ENCODE results near the gene FRS3.
"Not testable (repeated sequence)": the region's sequence is repeated elsewhere in the genome, so short reads cannot be mapped to it uniquely, and the experiment has no call there.

Gene FRS3

GRCh38 chr6:41815587-41815986 is 35.9 kb upstream of the FRS3 start:
- no peak for TF ChIP-seq POU2F2 (IDR thresholded peaks at IDR 0.05; ENCODE audit: low read depth, low read length)

GRCh38 chr6:41814629-41815028 is 34.9 kb upstream of the FRS3 start:
- TF ChIP-seq TAF1 (IDR thresholded peaks at IDR 0.05; ENCODE audit: low read depth, low read length) (no peak), POLR2A (IDR thresholded peaks at IDR 0.05; ENCODE audit: low read depth, low read length) (no peak), SPI1 (IDR thresholded peaks at IDR 0.05; ENCODE audit: low read depth, low read length) (no peak), POLR2AphosphoS5 (IDR thresholded peaks at IDR 0.05; ENCODE audit: low read depth, low read length) (no peak), PAX5 (IDR thresholded peaks at IDR 0.05; ENCODE audit: insufficient read depth, low read length, severe bottlenecking) (no peak), POU2F2 (IDR thresholded peaks at IDR 0.05; ENCODE audit: low read depth, low read length) (no peak)
- DNase-seq (ENCODE audit: insufficient read length, low spot score) = no peak
- FAIRE-seq = no peak

More at GRCh38 chr6:41815587-41815986, 35.9 kb upstream of the FRS3 start:
- DNase-seq (ENCODE audit: insufficient read length, low spot score) (no peak), FAIRE-seq (peak; percentile 68)

GRCh38 chr6:41813956-41814355 is 34.3 kb upstream of the FRS3 start:
- TF ChIP-seq TAF1 (IDR thresholded peaks at IDR 0.05; ENCODE audit: low read depth, low read length) = no peak
- no peak for TF ChIP-seq PAX5 (IDR thresholded peaks at IDR 0.05; ENCODE audit: insufficient read depth, low read length, severe bottlenecking)
- DNase-seq (ENCODE audit: insufficient read length, low spot score) = no peak
- FAIRE-seq = no peak

GRCh38 chr6:41813469-41813868 is 33.8 kb upstream of the FRS3 start:
- TF ChIP-seq POLR2AphosphoS5 (IDR thresholded peaks at IDR 0.05; ENCODE audit: low read depth, low read length) (no peak), TAF1 (IDR thresholded peaks at IDR 0.05; ENCODE audit: low read depth, low read length) (no peak)
- no peak for FAIRE-seq

GRCh38 chr6:41811946-41812345 is 32.2 kb upstream of the FRS3 start:
- FAIRE-seq; DNase-seq (ENCODE audit: insufficient read length, low spot score): not testable (repeated sequence)

More at GRCh38 chr6:41813469-41813868, 33.8 kb upstream of the FRS3 start:
- no peak for DNase-seq (ENCODE audit: insufficient read length, low spot score)

DNA sequence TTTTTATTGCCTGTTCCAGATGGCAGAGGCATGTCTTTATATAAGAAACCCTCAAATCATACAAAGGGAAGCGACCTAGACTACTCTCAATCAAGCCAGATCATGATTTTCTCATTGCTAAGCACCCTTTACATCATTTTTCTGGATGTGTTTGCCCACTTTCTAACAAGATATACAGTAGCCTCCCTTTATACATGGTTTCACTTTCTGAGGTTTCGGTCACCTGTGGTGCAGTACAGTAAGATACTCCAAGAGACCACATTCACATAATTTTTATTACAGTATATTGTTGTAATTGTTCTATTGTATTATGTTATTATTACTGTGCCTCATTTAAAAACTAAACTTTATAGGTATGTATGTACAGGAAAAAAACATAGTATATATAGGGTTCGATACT is 31.4 kb upstream of the FRS3 start:
- TF ChIP-seq SPI1 (IDR thresholded peaks at IDR 0.05; ENCODE audit: low read depth, low read length) (no peak), POU2F2 (IDR thresholded peaks at IDR 0.05; ENCODE audit: low read depth, low read length) (no peak), POLR2AphosphoS5 (IDR thresholded peaks at IDR 0.05; ENCODE audit: low read depth, low read length) (no peak)
- DNase-seq (ENCODE audit: insufficient read length, low spot score) (no peak), FAIRE-seq (no peak)

- no peak for DNase-seq (ENCODE audit: insufficient read length, low spot score)
- no peak for FAIRE-seq
- TF ChIP-seq POLR2AphosphoS5 (IDR thresholded peaks at IDR 0.05; ENCODE audit: low read depth, low read length) (no peak), TAF1 (IDR thresholded peaks at IDR 0.05; ENCODE audit: low read depth, low read length) (no peak), POLR2A (IDR thresholded peaks at IDR 0.05; ENCODE audit: low read depth, low read length) (no peak), SPI1 (IDR thresholded peaks at IDR 0.05; ENCODE audit: low read depth, low read length) (no peak), POU2F2 (IDR thresholded peaks at IDR 0.05; ENCODE audit: low read depth, low read length) (no peak), PAX5 (IDR thresholded peaks at IDR 0.05; ENCODE audit: insufficient read depth, low read length, severe bottlenecking) (no peak)
Observed at GRCh38 chr6:41805830-41806774, 26.4 kb upstream of the FRS3 start.

- FAIRE-seq (peak; percentile 40), DNase-seq (ENCODE audit: insufficient read length, low spot score) (no peak)
- TF ChIP-seq POLR2A (IDR thresholded peaks at IDR 0.05; ENCODE audit: low read depth, low read length) (no peak), SPI1 (IDR thresholded peaks at IDR 0.05; ENCODE audit: low read depth, low read length) (no peak), PAX5 (IDR thresholded peaks at IDR 0.05; ENCODE audit: insufficient read depth, low read length, severe bottlenecking) (no peak), POU2F2 (IDR thresholded peaks at IDR 0.05; ENCODE audit: low read depth, low read length) (no peak)
Observed at GRCh38 chr6:41801380-41801779, 21.7 kb upstream of the FRS3 start.

DNA sequence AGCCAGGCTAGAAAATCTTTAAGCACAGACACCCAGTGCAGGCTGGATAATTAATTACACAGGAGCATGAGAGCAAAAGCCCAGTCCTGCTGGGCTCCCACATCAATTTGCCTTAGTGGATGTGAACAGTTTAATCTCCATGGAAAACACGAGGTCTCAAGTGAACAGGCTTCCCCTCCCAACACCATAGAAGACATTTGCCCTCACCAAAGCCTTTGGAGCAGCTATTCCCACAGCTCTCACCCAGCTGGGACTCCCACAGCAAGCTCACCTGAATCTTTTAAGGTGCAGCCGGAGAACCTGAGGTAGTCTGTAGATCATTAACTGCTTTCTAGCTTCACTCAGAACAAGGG is 19.8 kb upstream of the FRS3 start:
- DNase-seq (ENCODE audit: insufficient read length, low spot score) (no peak), FAIRE-seq (no peak)
- TF ChIP-seq SPI1 (IDR thresholded peaks at IDR 0.05; ENCODE audit: low read depth, low read length) (no peak), PAX5 (IDR thresholded peaks at IDR 0.05; ENCODE audit: insufficient read depth, low read length, severe bottlenecking) (no peak), TAF1 (IDR thresholded peaks at IDR 0.05; ENCODE audit: low read depth, low read length) (no peak), POU2F2 (IDR thresholded peaks at IDR 0.05; ENCODE audit: low read depth, low read length) (no peak), POLR2A (IDR thresholded peaks at IDR 0.05; ENCODE audit: low read depth, low read length) (no peak), POLR2AphosphoS5 (IDR thresholded peaks at IDR 0.05; ENCODE audit: low read depth, low read length) (no peak)

- DNase-seq (ENCODE audit: insufficient read length, low spot score) (no peak), FAIRE-seq (no peak)
- TF ChIP-seq PAX5 (IDR thresholded peaks at IDR 0.05; ENCODE audit: insufficient read depth, low read length, severe bottlenecking) (no peak), TAF1 (IDR thresholded peaks at IDR 0.05; ENCODE audit: low read depth, low read length) (no peak), POLR2A (IDR thresholded peaks at IDR 0.05; ENCODE audit: low read depth, low read length) (no peak), POU2F2 (IDR thresholded peaks at IDR 0.05; ENCODE audit: low read depth, low read length) (no peak), SPI1 (IDR thresholded peaks at IDR 0.05; ENCODE audit: low read depth, low read length) (no peak), POLR2AphosphoS5 (IDR thresholded peaks at IDR 0.05; ENCODE audit: low read depth, low read length) (no peak)
Observed at GRCh38 chr6:41798901-41799558, 19.3 kb upstream of the FRS3 start.

Measured in GM12891 (cell line).